ENCODE measurements around the gene PALD1. TPM values are rescaled to one million over a fixed set of nuclear protein-coding genes. Genes with fewer than 3 reads are reported as not detected.

The PALD1 gene
- polyA plus RNA-seq, 2 of the 4 experiments (the other 2 are of a cell fraction), result 3.6 to 5.5 TPM

- no peak for ATAC-seq
- no peak for FAIRE-seq
- WGBS (ENCODE audit: missing lambda C conversion rate), result 71% methylated on average over 8 of the region's 8 CpGs
Measured at GRCh38 chr10:70536196-70536861, 57.8 kb downstream of the PALD1 start.

GRCh38 chr10:70537398-70538194, 59.0 kb downstream of the PALD1 start:
- ChIA-PET CTCF (interaction anchor here (0.8 to 26.8 kb wide), 12 partner anchors 9 to 288 kb away, joined by 3 to 376 read pairs (median 4); no protein-coding TSS in a partner anchor), POLR2A (no interaction called here)
- Histone ChIP-seq H3K27ac (no peak overlapping the region), H3K4me1 (no peaks in the 10 kb centered on the region), H3K4me3 (no peak overlapping the region), H3K9me3 (no peaks in the 10 kb centered on the region), H3K4me2 (no peak overlapping the region)
- DNase-seq (ENCODE audit: low read depth in 1 of 2, low spot score in 1 of 2), result peak; percentile 19 to 21
- FAIRE-seq, result no peak
- WGBS (ENCODE audit: missing lambda C conversion rate), result 46% methylated on average over 13 of the region's 15 CpGs
- ATAC-seq, result peak in 1 of 2 experiments; percentile 79; a peak in 3 of 6 replicates
- TF ChIP-seq CTCF (IDR thresholded peaks at IDR 0.05) (peak; percentile 47), TP53 (CRISPR knock-in tag; IDR thresholded peaks at IDR 0.05) (no peak), SREBF2 (IDR thresholded peaks at IDR 0.05) (no peak), E2F6 (IDR thresholded peaks at IDR 0.05; ENCODE audit: borderline replicate concordance, low read depth) (no peak), RAD21 (conservative IDR thresholded peaks at IDR 0.05 in 1 of 2, IDR thresholded peaks at IDR 0.05 in 1 of 2) (peak; percentile 13 to 27; a peak in 2 of 5 replicates), CEBPB (IDR thresholded peaks at IDR 0.05) (no peak), ZFP36 (IDR thresholded peaks at IDR 0.05; ENCODE audit: borderline replicate concordance, partially characterized antibody) (no peak), CHD2 (IDR thresholded peaks at IDR 0.05; ENCODE audit: low read length, partially characterized antibody) (no peak), KDM1A (IDR thresholded peaks at IDR 0.05; ENCODE audit: low read depth) (no peak), RARB (CRISPR knock-in tag; IDR thresholded peaks at IDR 0.05) (no peak), ATOH8 (CRISPR knock-in tag; IDR thresholded peaks at IDR 0.05; ENCODE audit: low read depth) (no peak), MAX (IDR thresholded peaks at IDR 0.05) (no peak)

More at GRCh38 chr10:70536196-70536861, 57.8 kb downstream of the PALD1 start:
- CTCF ChIA-PET, result interaction anchor here (0.7 to 26.8 kb wide), 10 partner anchors 9 to 223 kb away, joined by 3 to 376 read pairs (median 4); no protein-coding TSS in a partner anchor
- POLR2A ChIA-PET, result no interaction called here
- TF ChIP-seq NPAS2 (CRISPR knock-in tag; IDR thresholded peaks at IDR 0.05; ENCODE audit: borderline replicate concordance), result no peak
- no peak for TF ChIP-seq USF2 (IDR thresholded peaks at IDR 0.05)
- no peak for TF ChIP-seq POLR2A (IDR thresholded peaks at IDR 0.05; ENCODE audit: low read length)
- no peak for TF ChIP-seq GATA3 (IDR thresholded peaks at IDR 0.05; ENCODE audit: borderline replicate concordance)
- no peak for TF ChIP-seq ESRRA (IDR thresholded peaks at IDR 0.05; ENCODE audit: borderline replicate concordance, low read length)
- no peak for TF ChIP-seq FOSB (CRISPR knock-in tag; IDR thresholded peaks at IDR 0.05)
- TF ChIP-seq MAFK (IDR thresholded peaks at IDR 0.05; ENCODE audit: partially characterized antibody), result no peak
- TF ChIP-seq ELK1 (IDR thresholded peaks at IDR 0.05; ENCODE audit: low read depth, low read length), result no peak
- no peak for TF ChIP-seq ZSCAN20 (CRISPR knock-in tag; IDR thresholded peaks at IDR 0.05)
- TF ChIP-seq TP53 (CRISPR knock-in tag; IDR thresholded peaks at IDR 0.05), result no peak
- TF ChIP-seq POLR2AphosphoS2 (conservative IDR thresholded peaks at IDR 0.05; ENCODE audit: low read length), result no peak
- no peak for TF ChIP-seq HMGXB4 (CRISPR knock-in tag; IDR thresholded peaks at IDR 0.05; ENCODE audit: borderline replicate concordance)
- TF ChIP-seq EHF (CRISPR knock-in tag; IDR thresholded peaks at IDR 0.05), result no peak
- no peak for TF ChIP-seq PHF8 (IDR thresholded peaks at IDR 0.05; ENCODE audit: borderline replicate concordance, low read depth)
- TF ChIP-seq RCOR1 (IDR thresholded peaks at IDR 0.05; ENCODE audit: low read depth, low read length), result no peak
- no peak overlapping the region for H3K4me2 ChIP-seq
- H3K9me3 ChIP-seq, result no peaks in the 10 kb centered on the region
- no peak for DNase-seq (ENCODE audit: low read depth in 1 of 2, low spot score in 1 of 2)
- no peak overlapping the region for H3K27ac ChIP-seq
- no peaks in the 10 kb centered on the region for H3K4me1 ChIP-seq
- no peak overlapping the region for H3K4me3 ChIP-seq

Measured in A549 (cell line).